Measurements from ENCODE around the gene PCDHGC5.
A peak's percentile ranks its signal among the peaks of the same experiment; 100 is the strongest.

The PCDHGC5 gene

GRCh38 chr5:141476132-141476911 lies 12.6 kb upstream of the PCDHGC5 start:
- TF ChIP-seq CTCF (IDR thresholded peaks at IDR 0.05; ENCODE audit: control insufficient read depth, extremely low read depth, insufficient read depth): no peak
- DNase-seq (ENCODE audit: low read depth): no peak
- peak overlapping the region; percentile 56 for H3K4me3 ChIP-seq (ENCODE audit: low read depth, low read length)

- no peak for DNase-seq (ENCODE audit: low read depth)
- TF ChIP-seq CTCF (IDR thresholded peaks at IDR 0.05; ENCODE audit: control insufficient read depth, extremely low read depth, insufficient read depth): no peak
- H3K4me3 ChIP-seq (ENCODE audit: low read depth, low read length): peak overlapping the region; percentile 56
These were observed 11.8 kb upstream of the PCDHGC5 start for GRCh38 chr5:141477044-141477575.

- DNase-seq (ENCODE audit: low read depth): no peak
- TF ChIP-seq CTCF (IDR thresholded peaks at IDR 0.05; ENCODE audit: control insufficient read depth, extremely low read depth, insufficient read depth): no peak
- H3K4me3 ChIP-seq (ENCODE audit: low read depth, low read length): no peak overlapping the region
These were observed 11.1 kb upstream of the PCDHGC5 start for GRCh38 chr5:141477815-141478214.

GRCh38 chr5:141478321-141478945 lies 10.4 kb upstream of the PCDHGC5 start:
- TF ChIP-seq CTCF (IDR thresholded peaks at IDR 0.05; ENCODE audit: control insufficient read depth, extremely low read depth, insufficient read depth): no peak
- DNase-seq (ENCODE audit: low read depth): no peak
- no peak overlapping the region for H3K4me3 ChIP-seq (ENCODE audit: low read depth, low read length)

- H3K4me3 ChIP-seq (ENCODE audit: low read depth, low read length): no peak overlapping the region
- no peak for DNase-seq (ENCODE audit: low read depth)
- no peak for TF ChIP-seq CTCF (IDR thresholded peaks at IDR 0.05; ENCODE audit: control insufficient read depth, extremely low read depth, insufficient read depth)
These were observed 9.1 kb upstream of the PCDHGC5 start for GRCh38 chr5:141479776-141480175.

- no peak for TF ChIP-seq CTCF (IDR thresholded peaks at IDR 0.05; ENCODE audit: control insufficient read depth, extremely low read depth, insufficient read depth)
- no peak for DNase-seq (ENCODE audit: low read depth)
- H3K4me3 ChIP-seq (ENCODE audit: low read depth, low read length): no peak overlapping the region
These were observed 5.0 kb upstream of the PCDHGC5 start for GRCh38 chr5:141483902-141484301.
